LNCaP clone FGC (cell line): Measurements from ENCODE around the gene GRAMD2A.
A peak's percentile ranks its signal among the peaks of the same experiment; 100 is the strongest.

Source experiments
- DNase-seq: peaks from one replicate; pipeline ENCODE4 v3.0.0-alpha.2; 2011; ENCODE audit warnings: low read depth
- H3K4me3 ChIP-seq: 2 replicates; pipeline ENCODE4 v1.5.1; 2011; ENCODE audit warnings: mild to moderate bottlenecking, low read depth, low read length, control low read depth
- CTCF ChIP-seq: IDR thresholded peaks from 2 replicates; pipeline ENCODE4 v1.5.1; 2012; ENCODE audit warnings: mild to moderate bottlenecking; ENCODE audit not compliant: control insufficient read depth, insufficient read depth; ENCODE audit errors: extremely low read depth

GRAMD2A gene

GRCh38 chr15:72202801-72203506, 5.4 kb upstream of the GRAMD2A start:
- no peak overlapping the region for H3K4me3 ChIP-seq
- DNase-seq: no peak
- no peak for TF ChIP-seq CTCF

GRCh38 chr15:72202302-72202701, 4.7 kb upstream of the GRAMD2A start:
- no peak for TF ChIP-seq CTCF
- DNase-seq: no peak
- no peak overlapping the region for H3K4me3 ChIP-seq

- no peak for DNase-seq
- no peak for TF ChIP-seq CTCF
- H3K4me3 ChIP-seq: no peak overlapping the region
Measured at GRCh38 chr15:72201391-72201921, 3.9 kb upstream of the GRAMD2A start.

GRCh38 chr15:72200395-72201237, 3.0 kb upstream of the GRAMD2A start:
- no peak overlapping the region for H3K4me3 ChIP-seq
- no peak for TF ChIP-seq CTCF
- no peak for DNase-seq

- TF ChIP-seq CTCF: peak; percentile 97
- peak; percentile 40 for DNase-seq
- H3K4me3 ChIP-seq: no peak overlapping the region
Measured at GRCh38 chr15:72199721-72200212, 2.2 kb upstream of the GRAMD2A start.

- no peak overlapping the region for H3K4me3 ChIP-seq
- TF ChIP-seq CTCF: no peak
- no peak for DNase-seq
Measured at GRCh38 chr15:72199205-72199515, 1.6 kb upstream of the GRAMD2A start.
